ENCODE results near the gene IL1F10.

DNA sequence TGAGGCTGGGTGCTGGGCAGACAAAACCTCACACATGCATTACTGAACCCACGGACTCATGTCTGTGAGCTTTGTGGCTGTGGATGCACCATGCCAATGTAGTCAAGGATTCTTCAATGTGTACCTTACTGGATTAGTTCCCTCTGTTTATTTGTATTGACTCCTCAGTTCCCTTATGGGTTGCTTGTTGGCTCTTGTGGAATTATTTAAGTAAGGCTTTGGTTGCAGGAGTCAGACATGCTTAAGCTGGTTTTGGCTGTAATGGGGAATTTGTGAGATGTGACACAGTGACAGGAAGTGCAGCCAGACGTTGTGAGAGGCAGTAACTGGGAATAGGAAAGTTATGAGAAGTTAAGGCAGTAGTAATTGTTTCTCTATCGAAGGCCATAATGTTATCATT lies 46.0 kb downstream of the IL1F10 start:
- TF ChIP-seq, protein P1, sequence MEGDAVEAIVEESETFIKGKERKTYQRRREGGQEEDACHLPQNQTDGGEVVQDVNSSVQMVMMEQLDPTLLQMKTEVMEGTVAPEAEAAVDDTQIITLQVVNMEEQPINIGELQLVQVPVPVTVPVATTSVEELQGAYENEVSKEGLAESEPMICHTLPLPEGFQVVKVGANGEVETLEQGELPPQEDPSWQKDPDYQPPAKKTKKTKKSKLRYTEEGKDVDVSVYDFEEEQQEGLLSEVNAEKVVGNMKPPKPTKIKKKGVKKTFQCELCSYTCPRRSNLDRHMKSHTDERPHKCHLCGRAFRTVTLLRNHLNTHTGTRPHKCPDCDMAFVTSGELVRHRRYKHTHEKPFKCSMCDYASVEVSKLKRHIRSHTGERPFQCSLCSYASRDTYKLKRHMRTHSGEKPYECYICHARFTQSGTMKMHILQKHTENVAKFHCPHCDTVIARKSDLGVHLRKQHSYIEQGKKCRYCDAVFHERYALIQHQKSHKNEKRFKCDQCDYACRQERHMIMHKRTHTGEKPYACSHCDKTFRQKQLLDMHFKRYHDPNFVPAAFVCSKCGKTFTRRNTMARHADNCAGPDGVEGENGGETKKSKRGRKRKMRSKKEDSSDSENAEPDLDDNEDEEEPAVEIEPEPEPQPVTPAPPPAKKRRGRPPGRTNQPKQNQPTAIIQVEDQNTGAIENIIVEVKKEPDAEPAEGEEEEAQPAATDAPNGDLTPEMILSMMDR (IDR thresholded peaks at IDR 0.05) = no peak
- no peak for TF ChIP-seq EP300 (IDR thresholded peaks at IDR 0.05)
- no peak for TF ChIP-seq POLR2A (IDR thresholded peaks at IDR 0.05)
